ENCODE data around the gene SGMS2. TPM values are rescaled to one million over a fixed set of nuclear protein-coding genes. Genes with fewer than 3 reads are reported as not detected.

SGMS2 gene
- total and polyA plus RNA-seq, 5 experiments from 2014 or later = 0.05 TPM; not detected in 4

DNA sequence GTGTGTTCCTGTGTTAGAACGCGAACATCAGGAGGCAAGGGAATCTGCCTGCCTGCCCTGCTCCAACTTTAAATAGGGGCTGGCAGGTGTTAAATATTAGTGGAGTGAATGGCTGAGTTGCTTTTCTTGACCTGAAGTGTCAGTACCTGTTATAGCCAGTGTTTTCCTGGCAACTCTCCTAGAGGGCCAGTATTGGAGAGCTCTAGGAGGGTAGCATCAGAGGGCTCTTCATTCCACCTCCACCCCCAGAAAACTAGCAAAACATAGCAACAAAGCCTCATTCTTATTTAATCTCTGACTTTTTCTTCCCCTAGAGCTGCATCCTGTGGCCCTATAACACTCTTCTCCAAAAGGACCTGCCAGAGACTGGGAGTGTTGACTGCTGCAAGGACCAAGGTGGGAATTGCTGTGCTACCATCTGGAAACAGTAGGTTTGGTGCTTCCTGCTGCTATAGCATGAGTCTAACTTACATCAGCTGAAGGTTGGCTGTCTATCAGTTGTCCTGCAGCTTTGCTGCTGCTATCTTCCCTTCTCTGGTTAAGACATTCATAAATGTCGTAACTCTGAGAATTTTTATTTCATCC is 33.5 kb downstream of the SGMS2 start:
- ATAC-seq = no peak
- POLR2A ChIA-PET = no interaction called here
- Mint-ChIP-seq H3K4me3 (no peak overlapping the region), H3K27ac (no peak overlapping the region), H3K36me3 (no peaks in the 10 kb centered on the region), H3K9me3 (no peaks in the 10 kb centered on the region), H3K4me1 (no peaks in the 10 kb centered on the region), H3K27me3 (peaks cover 18 to 69% (median 35%) of the 10 kb centered on the region in 5 donors)
- no peak for DNase-seq

DNA sequence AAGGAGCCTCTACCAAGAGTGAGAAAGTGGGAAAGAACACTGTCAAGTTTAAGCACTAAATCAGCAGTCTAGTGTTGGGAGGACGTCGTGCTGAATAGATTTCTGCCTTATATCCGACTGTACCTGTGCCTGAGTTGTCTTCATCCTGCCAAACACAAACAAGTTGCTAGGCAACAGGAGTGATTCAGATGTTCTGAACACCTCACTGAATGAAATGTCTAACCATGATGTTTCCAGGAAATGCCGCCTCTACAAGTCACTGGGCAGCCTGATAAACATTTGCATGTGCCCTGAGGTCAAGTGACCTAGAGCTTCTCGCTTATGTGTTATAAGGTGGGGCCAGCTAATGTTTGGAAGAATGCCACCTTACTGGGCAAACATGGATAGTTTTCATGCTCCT is 37.9 kb downstream of the SGMS2 start:
- no peak for ATAC-seq
- H3K27ac Mint-ChIP-seq = no peak overlapping the region
- H3K4me3 Mint-ChIP-seq = no peak overlapping the region
- H3K4me1 Mint-ChIP-seq = no peaks in the 10 kb centered on the region
- POLR2A ChIA-PET = no interaction called here
- peaks cover 7 to 44% (median 17%) of the 10 kb centered on the region in 5 donors for H3K27me3 Mint-ChIP-seq
- no peaks in the 10 kb centered on the region for H3K9me3 Mint-ChIP-seq
- H3K36me3 Mint-ChIP-seq = no peaks in the 10 kb centered on the region
- DNase-seq = no peak

DNA sequence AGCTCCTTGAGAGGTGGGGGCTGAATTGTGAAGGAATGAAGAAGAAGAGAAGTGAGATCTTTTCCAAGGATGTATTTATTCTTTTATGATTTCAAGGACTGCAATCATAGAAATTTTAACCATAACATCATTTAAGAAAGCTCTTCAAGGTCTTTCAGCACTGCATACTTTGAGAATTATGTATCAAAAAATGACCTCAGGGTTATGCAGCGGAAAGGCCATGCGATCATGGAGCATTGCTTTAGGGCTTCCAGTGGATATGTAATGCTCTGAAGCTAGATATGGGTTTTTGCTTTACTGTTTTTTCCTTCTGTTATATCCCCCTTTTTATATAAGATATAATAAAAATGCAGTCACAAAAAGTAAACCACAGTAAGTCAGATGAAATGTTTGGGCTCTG is 38.7 kb downstream of the SGMS2 start:
- POLR2A ChIA-PET = no interaction called here
- H3K27ac Mint-ChIP-seq = no peak overlapping the region
- no peak for ATAC-seq
- H3K9me3 Mint-ChIP-seq = no peaks in the 10 kb centered on the region
- peaks cover 4 to 36% (median 11%) of the 10 kb centered on the region in 5 donors for H3K27me3 Mint-ChIP-seq
- no peaks in the 10 kb centered on the region for H3K4me1 Mint-ChIP-seq
- no peak for DNase-seq
- H3K36me3 Mint-ChIP-seq = no peaks in the 10 kb centered on the region
- H3K4me3 Mint-ChIP-seq = no peak overlapping the region

DNA sequence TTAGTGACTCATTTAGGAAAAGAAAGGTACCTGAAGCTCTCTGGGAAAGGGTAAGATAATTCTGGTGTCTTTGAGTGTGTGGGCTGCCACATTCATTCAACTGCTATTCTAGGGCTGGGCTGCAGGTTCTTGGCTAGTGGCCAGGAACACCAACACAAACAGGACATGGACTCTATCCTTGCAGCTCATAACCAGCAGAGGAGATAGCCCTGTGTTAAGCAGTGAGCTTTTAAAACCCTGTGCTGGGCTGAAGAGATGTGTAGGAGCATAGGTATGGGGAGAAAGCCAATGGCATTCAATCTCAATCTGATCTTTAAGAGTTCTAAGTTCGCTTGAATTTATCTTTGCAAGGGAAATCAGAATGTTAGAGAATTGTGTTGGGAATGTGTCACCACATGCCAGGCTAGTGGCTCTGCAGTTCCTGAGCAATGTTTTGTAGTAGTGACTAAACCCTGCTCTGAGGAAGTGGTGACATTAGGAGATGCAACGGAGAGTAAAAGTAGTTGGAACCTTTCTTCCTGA is 39.2 kb downstream of the SGMS2 start:
- no peaks in the 10 kb centered on the region for H3K9me3 Mint-ChIP-seq
- H3K36me3 Mint-ChIP-seq = no peaks in the 10 kb centered on the region
- DNase-seq = no peak
- POLR2A ChIA-PET = no interaction called here
- H3K27ac Mint-ChIP-seq = no peak overlapping the region
- H3K4me1 Mint-ChIP-seq = no peaks in the 10 kb centered on the region
- no peak overlapping the region for H3K4me3 Mint-ChIP-seq
- peaks cover 4 to 32% (median 11%) of the 10 kb centered on the region in 5 donors for H3K27me3 Mint-ChIP-seq
- ATAC-seq = no peak

DNA sequence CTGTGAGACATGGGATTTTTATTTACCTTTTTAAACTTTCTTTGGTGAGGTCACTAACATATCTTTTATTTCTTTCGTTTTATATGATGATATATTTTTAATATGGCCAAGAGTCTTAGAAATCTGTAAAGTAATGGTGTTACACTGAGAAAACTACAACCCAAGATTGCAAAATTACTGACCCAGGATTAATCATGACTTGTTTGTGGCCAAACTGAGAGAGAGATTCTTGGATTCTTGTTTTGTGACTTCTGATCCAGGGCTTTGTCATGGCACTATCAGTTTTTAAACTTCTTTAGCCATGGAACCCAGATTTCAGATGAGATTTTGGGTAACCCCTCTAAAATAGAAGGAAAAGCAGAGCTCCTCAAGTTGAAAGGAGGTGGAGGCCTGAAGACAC is 42.0 kb downstream of the SGMS2 start:
- no peaks in the 10 kb centered on the region for H3K9me3 Mint-ChIP-seq
- H3K27ac Mint-ChIP-seq = no peak overlapping the region
- POLR2A ChIA-PET = no interaction called here
- DNase-seq (no peak), ATAC-seq (no peak)
- no peaks in the 10 kb centered on the region for H3K36me3 Mint-ChIP-seq
- H3K4me3 Mint-ChIP-seq = no peak overlapping the region
- H3K27me3 Mint-ChIP-seq = peaks cover 2 to 19% (median 9%) of the 10 kb centered on the region in 5 donors
- H3K4me1 Mint-ChIP-seq = no peaks in the 10 kb centered on the region

DNA sequence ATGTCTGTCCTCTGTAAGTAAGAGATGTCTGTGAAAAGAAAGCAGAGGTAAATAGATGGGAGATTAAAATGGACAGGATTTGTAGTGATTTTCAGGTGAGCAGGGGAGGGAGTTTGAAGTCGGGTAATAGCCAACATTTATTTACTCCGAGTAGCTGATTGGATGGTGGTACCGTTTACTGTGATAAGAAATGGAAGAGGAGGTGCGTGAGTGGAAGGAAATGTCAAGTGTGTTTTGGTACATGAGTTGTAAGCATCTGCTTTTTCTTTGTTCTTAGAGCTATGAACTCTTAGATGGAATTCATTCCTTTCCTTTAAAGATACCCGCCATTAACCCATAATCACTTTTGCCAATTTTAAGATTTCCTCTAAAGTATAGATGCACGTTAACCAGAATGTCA is 45.5 kb downstream of the SGMS2 start:
- H3K4me1 Mint-ChIP-seq = no peaks in the 10 kb centered on the region
- no peaks in the 10 kb centered on the region for H3K36me3 Mint-ChIP-seq
- H3K27me3 Mint-ChIP-seq = peaks cover 0 to 6% (median 4%) of the 10 kb centered on the region in 5 donors
- H3K9me3 Mint-ChIP-seq = peaks cover 0 to 2% (median 0%) of the 10 kb centered on the region in 9 donors
- H3K4me3 Mint-ChIP-seq = no peak overlapping the region
- DNase-seq (no peak), ATAC-seq (no peak)
- POLR2A ChIA-PET = no interaction called here
- H3K27ac Mint-ChIP-seq = no peak overlapping the region

DNA sequence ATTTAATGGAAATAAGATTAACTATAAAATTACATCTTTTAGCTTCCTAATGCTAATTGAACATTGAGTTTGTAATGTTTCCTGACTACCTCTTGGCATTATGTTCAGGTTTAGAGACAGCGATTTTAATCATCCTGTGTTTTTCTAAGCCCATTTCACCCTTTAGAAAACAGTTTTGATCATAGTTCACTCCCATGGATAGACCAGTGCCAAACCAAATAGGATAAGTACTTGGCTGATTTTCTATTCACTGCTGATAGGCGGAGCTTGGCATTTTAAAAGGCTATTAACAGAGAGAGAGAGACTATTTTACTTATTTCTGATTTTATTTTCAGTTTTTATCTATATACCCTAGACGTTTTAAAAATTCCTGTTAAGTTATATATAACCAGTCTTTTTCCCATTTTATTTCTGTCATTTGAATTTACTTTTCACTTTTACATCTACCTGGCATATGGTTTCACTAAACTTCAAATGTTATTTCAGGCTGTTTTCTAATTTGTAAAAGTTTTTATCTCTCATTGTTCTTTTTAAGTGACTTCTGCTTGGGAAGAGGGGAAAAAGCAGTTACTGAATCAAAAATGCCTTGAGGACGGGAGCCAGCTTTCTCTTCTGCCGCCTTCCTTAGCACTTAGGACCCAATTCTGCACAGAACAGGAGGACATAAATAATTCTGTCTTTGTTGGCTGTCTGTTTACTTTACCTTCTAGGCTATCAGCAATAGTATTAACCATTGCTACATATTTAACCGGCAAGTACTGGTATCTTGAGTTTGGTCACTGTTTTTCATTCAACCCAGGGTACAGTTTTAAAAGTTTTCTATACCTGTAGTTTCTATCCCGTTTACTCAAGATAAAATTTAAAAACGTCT is 46.4 kb downstream of the SGMS2 start:
- Mint-ChIP-seq H3K4me3 (no peak overlapping the region), H3K36me3 (no peaks in the 10 kb centered on the region), H3K27me3 (peaks cover 0 to 8% (median 5%) of the 10 kb centered on the region in 5 donors), H3K27ac (no peak overlapping the region), H3K4me1 (peaks cover 0 to under 1% (median 0%) of the 10 kb centered on the region in 4 donors), H3K9me3 (peaks cover 0 to 3% (median 0%) of the 10 kb centered on the region in 9 donors)
- ATAC-seq (no peak), DNase-seq (no peak)
- POLR2A ChIA-PET = no interaction called here

DNA sequence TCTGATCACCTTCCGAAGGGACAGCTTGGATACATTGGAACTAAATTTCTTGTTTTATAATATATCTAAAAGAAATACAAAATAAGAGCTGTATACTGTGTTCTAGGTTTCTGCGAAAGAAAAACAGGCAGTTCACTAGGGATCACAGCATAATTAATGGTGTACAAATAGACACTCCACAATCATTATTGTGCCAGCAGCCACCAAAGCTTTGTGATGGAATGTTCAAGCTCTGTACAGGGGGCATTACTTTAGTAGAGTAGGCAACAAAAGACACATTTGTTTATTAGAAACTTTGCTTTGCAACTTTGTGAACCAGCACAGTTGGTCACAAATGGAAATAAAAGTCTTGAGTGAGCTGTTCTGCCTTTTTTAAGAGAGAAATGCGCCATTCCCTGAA is 49.3 kb downstream of the SGMS2 start:
- no peak overlapping the region for H3K4me3 Mint-ChIP-seq
- POLR2A ChIA-PET = no interaction called here

DNA sequence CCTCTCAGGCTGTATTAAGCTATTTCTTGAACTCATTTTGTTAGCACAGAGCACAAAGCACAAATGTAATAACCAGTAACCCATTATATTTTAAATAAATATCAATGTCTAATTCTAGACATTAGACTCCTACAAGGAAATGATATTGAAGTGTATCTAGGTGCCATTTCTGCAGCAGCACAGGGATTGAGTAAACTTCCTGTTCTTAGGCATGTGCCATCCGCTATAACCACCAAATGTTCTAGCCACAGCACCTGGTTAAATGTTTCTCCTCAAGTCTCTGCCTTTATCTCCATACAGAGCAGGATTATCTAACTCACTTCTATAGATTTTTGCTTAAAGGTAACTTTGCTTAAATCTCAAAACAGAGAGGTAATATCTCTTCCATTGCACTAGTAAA is 51.4 kb downstream of the SGMS2 start:
- Mint-ChIP-seq H3K4me1 (peaks cover 0 to 6% (median 0%) of the 10 kb centered on the region in 4 donors), H3K9me3 (peaks cover 0 to 3% (median 0%) of the 10 kb centered on the region in 9 donors), H3K27ac (no peak overlapping the region), H3K4me3 (no peak overlapping the region), H3K36me3 (no peaks in the 10 kb centered on the region), H3K27me3 (peaks cover 0 to 8% (median 4%) of the 10 kb centered on the region in 5 donors)
- POLR2A ChIA-PET = no interaction called here
- ATAC-seq (no peak), DNase-seq (no peak)

More for the DNA sequence above, 49.3 kb downstream of the SGMS2 start:
- peaks cover 0 to 7% (median 5%) of the 10 kb centered on the region in 5 donors for H3K27me3 Mint-ChIP-seq
- H3K36me3 Mint-ChIP-seq = no peaks in the 10 kb centered on the region
- no peak overlapping the region for H3K27ac Mint-ChIP-seq
- ATAC-seq (no peak), DNase-seq (no peak)
- peaks cover 0 to 3% (median 0%) of the 10 kb centered on the region in 9 donors for H3K9me3 Mint-ChIP-seq
- peaks cover 0 to 6% (median 0%) of the 10 kb centered on the region in 4 donors for H3K4me1 Mint-ChIP-seq

DNA sequence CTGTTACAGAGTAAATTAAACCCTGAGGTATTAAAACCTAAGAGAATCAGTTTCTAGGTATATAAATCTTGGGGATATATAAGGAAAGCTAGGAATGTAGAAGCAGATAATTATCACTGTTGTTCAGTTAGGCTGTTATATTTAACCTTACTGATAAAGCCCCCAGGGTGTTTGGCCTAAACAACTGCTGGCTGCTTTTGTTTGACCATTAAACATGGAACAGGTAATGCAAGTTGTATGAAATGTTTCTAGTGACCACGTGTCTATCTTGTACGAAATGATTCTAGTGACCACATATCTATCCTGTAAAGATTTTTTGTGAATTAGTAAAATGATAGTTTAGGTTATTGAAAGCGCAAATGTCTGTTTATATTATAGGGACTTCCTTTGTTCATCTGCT is 52.6 kb downstream of the SGMS2 start:
- ATAC-seq = no peak
- Mint-ChIP-seq H3K27me3 (peaks cover 0 to 8% (median 4%) of the 10 kb centered on the region in 5 donors), H3K36me3 (no peaks in the 10 kb centered on the region), H3K9me3 (peaks cover 0 to 3% (median 0%) of the 10 kb centered on the region in 9 donors), H3K4me3 (no peak overlapping the region), H3K27ac (no peak overlapping the region), H3K4me1 (peaks cover 0 to 6% (median 0%) of the 10 kb centered on the region in 4 donors)
- POLR2A ChIA-PET = no interaction called here
- no peak for DNase-seq

DNA sequence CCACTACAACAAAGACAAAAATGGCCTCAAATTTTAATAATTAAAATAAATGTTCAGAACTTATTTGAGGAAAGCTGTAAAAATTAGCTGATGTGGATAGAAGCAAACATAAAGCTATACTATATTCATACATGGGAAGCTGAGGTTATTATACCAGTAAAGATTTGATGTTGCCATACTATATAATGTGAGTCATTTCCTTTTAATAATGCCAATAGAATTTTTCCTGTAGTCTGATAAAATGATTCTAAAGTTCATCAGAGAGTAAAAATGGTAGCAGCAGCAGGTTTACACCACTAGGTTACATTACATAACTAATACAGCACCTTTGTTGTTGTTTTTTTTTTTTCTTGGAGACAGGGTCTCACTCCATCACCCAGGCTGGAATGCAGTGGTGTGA is 61.1 kb downstream of the SGMS2 start:
- Mint-ChIP-seq H3K9me3 (peaks cover 0 to 22% (median 4%) of the 10 kb centered on the region in 9 donors), H3K27me3 (peaks cover 0 to 15% (median 4%) of the 10 kb centered on the region in 5 donors), H3K36me3 (peaks cover 0 to 7% (median 4%) of the 10 kb centered on the region in 3 donors), H3K27ac (no peak overlapping the region), H3K4me3 (no peak overlapping the region), H3K4me1 (no peaks in the 10 kb centered on the region)
- DNase-seq (no peak), ATAC-seq (no peak)
- POLR2A ChIA-PET = no interaction called here

DNA sequence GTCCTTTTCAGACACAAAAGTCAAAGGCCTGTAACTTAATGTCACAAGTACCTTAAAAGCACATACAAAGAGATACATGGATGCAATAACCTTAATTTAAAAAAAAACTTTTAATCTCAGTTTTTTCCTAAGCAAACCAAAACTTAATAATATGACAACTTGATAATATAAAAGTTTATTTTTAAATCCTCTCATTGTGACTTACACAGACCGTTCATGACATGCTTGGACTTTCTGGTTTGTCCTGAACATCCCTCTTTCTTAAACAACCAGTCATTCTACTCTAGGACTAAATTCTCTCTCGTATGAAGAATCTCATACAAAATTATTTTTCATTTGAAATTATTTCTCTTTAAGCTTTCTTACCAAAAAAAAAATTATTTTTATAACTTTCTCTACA is 63.5 kb downstream of the SGMS2 start:
- no peak for ATAC-seq
- POLR2A ChIA-PET = no interaction called here
- H3K9me3 Mint-ChIP-seq = peaks cover 0 to 26% (median 9%) of the 10 kb centered on the region in 9 donors
- no peak overlapping the region for H3K27ac Mint-ChIP-seq
- H3K27me3 Mint-ChIP-seq = peaks cover 0 to 23% (median 3%) of the 10 kb centered on the region in 5 donors
- H3K36me3 Mint-ChIP-seq = peaks cover 0 to 7% (median 4%) of the 10 kb centered on the region in 3 donors
- peaks cover 0 to 1% (median 0%) of the 10 kb centered on the region in 4 donors for H3K4me1 Mint-ChIP-seq
- H3K4me3 Mint-ChIP-seq = no peak overlapping the region
- no peak for DNase-seq

DNA sequence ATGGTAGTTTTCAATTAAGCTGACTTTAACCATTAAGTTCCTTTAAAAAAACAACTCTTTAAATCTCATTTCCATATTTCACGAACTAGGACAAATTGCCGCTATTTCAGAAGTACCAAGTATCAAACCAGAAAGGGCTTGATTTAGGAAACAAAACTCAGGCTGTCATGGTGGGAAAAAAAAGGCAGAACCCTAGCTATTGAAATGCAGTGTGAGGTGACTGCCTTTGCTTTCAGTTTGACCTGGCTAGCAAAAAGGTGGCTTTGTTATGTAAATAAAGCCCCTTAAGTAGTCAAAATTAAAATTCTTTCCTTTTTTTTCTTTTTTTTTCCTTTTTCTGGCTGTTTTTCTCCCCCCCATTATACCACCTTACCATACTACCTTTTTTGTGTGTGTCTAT is 66.0 kb downstream of the SGMS2 start:
- no peak for ATAC-seq
- H3K27ac Mint-ChIP-seq = no peak overlapping the region
- POLR2A ChIA-PET = interaction anchor here (0.7 kb wide), 1 partner anchor 62 kb away, joined by 4 read pairs; no protein-coding TSS in a partner anchor

More for the DNA sequence above, 66.0 kb downstream of the SGMS2 start:
- H3K4me1 Mint-ChIP-seq = peaks cover 0 to 1% (median 0%) of the 10 kb centered on the region in 4 donors
- no peak for DNase-seq
- H3K4me3 Mint-ChIP-seq = no peak overlapping the region
- H3K9me3 Mint-ChIP-seq = peaks cover 0 to 26% (median 9%) of the 10 kb centered on the region in 9 donors
- H3K36me3 Mint-ChIP-seq = peaks cover 0 to 7% (median 4%) of the 10 kb centered on the region in 3 donors
- peaks cover 0 to 20% (median 2%) of the 10 kb centered on the region in 5 donors for H3K27me3 Mint-ChIP-seq

All from naive thymus-derived CD8-positive, alpha-beta T cell (primary cell).